ENCODE measurements around the gene R3HCC1L. TPM values are rescaled to one million over a fixed set of nuclear protein-coding genes. Genes with fewer than 3 reads are reported as not detected.

Gene R3HCC1L
- total RNA-seq, 1 experiment from 2014 or later = 9.8 TPM

DNA sequence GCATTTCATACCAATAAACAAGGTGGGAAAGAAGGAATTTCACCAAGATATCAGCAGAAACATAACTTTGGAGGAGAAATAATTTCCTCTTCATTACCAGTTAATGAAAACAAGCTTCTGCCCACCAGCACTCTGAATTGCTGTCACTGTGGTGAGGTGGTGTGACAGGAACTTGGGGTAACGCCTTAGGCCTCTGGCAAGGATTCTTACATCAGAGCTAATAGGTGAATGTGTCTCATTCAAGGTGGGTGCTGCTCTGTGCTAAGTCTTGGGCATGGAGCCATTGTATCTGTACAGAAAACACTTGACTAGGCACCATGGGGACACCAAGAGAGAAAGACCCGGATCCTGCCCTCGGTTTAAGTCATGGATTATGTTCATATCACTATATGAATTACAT lies 141.9 kb downstream of the R3HCC1L start:
- no peak for DNase-seq (ENCODE audit: low spot score)

DNA sequence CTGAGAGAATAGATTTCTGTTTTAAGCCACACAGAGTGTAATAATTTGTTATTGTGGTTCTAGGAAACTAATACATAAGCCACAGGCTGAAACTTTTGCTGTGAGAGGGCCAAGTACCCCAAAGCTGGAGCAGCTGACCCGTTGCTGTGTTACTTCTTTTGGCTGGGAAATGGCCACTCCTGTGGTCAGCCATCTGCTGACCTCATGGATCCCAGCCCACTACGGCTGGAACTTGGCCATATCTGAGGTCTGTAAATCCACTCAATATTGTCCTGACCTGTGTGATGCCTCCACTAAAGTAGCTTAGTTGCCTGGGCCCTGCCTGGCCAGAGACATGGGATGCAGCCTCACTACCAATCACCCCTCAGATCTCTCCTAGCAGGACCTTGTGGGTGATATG lies 151.0 kb downstream of the R3HCC1L start:
- DNase-seq (ENCODE audit: low spot score) = no peak

GRCh38 chr10:98286419-98286818 lies 152.0 kb downstream of the R3HCC1L start:
- no peak for DNase-seq (ENCODE audit: low spot score)

DNA sequence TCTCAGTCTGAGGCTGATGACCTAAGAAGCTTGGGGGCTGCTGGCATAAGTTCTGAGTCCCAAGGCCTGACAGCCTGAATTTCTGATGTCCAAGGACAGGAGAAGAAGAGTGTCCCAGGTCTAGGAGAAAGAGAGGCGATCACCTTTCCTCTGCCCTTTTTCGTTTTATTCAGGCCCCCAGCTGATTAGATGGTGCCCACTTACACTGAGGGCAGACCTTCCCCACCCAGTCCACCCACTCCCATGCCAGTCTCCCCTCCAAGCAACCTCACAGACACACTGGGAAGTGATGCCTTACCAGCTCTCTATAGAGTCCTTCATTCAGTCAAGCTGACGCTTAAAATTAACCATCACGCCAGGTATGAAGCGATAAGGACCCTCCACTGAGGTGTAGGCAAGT lies 152.9 kb downstream of the R3HCC1L start:
- DNase-seq (ENCODE audit: low spot score) = no peak

DNA sequence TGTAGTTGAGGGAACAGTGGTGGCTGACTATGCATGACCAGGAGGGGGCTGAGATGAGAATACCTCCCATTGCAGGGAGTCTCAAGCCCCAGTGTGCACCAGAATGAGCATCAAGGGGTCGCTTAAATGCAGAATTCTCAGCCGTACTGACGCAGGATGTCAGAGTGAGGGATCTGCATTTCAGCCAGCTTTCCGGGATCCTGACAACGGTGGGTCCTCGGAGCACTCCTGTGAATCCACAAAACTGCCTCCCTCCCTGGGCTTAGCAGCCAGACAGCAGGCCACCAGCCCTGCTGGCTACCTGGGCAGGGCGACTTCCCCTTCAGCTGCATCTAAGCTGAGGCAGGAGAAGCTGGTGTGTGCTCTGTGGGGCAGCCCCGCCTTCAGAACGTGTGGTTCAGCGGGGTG lies 155.3 kb downstream of the R3HCC1L start:
- DNase-seq (ENCODE audit: low spot score) = no peak

DNA sequence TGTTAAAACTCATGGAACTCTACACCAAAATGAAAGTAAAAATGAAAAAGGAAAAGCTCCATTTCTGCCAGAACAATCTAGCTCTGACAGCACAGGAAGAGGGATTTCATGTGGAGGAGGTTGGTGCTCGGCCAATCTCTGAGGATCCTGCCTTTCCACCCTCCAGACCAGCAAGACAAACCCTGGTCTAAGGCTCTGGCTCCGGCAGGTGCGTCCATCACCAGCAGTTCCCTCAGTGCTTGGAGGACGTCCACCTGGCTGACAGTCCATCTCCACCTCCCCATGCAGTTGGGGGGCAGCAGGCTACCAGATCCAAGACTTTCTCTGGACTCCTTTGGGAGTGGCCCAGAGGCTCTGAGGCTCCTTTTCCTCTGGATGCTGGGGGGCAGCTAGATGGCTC lies 158.5 kb downstream of the R3HCC1L start:
- DNase-seq (ENCODE audit: low spot score) = no peak

DNA sequence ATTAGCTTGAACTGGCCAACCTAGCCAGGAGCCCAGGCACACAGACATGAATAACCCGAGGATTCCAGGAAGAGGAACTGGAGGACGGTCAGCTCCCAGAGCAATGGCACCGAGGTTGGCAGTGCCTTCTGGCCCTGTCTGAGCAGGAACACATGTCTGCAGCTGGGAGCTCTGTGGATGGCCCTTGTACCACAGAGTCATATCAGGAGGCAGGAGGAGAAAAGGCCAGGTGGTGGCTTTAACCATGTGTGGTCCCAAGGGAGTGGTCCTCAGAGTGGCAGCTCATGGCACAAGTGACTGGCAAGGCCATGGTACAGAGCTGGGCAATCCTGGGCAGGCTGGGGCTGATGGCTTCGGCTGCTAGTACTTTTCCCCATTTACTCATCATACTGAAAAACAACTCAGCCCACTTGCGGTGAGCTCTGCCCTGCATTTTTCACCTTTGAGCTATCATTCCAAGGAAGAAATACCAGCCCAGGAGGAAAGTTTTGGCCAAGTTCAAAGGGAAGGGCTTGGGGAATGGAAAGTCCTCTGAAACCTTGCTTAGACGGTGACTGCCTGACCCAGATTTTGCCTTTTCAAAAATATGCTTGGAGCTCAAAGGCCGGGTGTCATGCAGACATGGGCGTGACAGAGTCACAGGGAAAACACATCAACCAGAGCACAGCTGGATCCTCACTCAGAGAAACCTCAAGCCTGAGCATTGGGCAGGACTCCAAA lies 159.3 kb downstream of the R3HCC1L start:
- no peak for DNase-seq (ENCODE audit: low spot score)

DNA sequence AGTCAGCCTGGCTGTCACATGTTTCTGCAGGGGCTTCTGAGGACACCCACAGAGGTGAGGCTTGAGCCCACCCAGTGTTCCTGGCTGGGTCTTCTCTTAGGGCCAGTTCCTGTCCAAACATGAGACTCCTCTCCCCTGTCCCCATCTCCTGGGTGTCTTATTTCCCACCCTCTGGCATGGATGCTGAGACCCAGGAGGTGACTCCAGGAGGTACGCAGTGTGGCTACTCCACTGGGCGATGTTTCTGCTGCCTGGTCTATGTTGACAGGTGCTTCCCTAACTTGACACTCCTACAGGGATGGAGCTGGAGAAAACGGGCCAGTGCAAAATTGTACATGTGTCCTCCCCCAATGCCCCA lies 159.8 kb downstream of the R3HCC1L start:
- DNase-seq (ENCODE audit: low spot score) = no peak

Other genes starting within 250 kb of the R3HCC1L start
- gene CRTAC1, start 104.0 kb upstream of the R3HCC1L start, total RNA-seq (2014; rRNA removed; shearing (Covaris generic)) = not detected in 2 replicates
- gene LOXL4, start 133.5 kb downstream of the R3HCC1L start, total RNA-seq (2014; rRNA removed; shearing (Covaris generic)) = 15.4 and 24.9 TPM in 2 replicates